ENCODE results near the gene MEGF6.

DNA sequence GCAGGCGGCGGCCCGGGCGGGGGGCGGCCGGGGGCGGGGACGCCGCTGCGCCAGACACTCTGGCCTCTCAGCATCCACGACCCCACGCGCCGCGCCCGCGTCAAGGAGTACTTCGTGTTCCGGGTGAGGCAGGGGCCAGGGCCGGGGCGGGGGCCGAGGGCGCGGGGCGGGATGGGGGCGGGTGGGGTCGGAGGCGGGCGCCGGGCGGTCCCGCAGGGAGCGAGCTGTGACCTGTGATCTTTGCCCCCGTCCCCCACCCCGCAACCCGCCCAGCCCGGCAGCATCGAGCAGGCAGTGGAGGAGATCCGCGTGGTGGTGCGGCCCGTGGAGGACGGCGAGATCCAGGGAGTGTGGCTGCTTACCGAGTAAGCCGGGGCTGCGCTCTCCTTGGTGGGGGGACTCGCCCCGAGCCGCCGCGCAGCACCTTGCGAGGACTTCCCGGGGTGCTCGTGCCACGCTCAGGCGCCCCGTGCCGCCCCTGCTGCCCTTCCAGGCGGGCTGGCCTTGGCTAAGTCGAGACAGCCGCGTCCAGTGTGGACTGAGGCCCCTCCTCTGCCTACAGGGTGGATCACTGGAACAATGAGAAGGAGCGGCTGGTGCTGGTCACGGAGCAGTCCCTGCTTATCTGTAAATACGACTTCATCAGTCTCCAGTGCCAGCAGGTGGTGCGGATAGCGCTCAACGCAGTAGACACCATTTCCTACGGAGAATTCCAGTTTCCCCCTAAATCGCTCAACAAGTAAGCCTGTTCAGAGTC, 14.0 kb upstream of the MEGF6 start:
- TF ChIP-seq, protein P1, sequence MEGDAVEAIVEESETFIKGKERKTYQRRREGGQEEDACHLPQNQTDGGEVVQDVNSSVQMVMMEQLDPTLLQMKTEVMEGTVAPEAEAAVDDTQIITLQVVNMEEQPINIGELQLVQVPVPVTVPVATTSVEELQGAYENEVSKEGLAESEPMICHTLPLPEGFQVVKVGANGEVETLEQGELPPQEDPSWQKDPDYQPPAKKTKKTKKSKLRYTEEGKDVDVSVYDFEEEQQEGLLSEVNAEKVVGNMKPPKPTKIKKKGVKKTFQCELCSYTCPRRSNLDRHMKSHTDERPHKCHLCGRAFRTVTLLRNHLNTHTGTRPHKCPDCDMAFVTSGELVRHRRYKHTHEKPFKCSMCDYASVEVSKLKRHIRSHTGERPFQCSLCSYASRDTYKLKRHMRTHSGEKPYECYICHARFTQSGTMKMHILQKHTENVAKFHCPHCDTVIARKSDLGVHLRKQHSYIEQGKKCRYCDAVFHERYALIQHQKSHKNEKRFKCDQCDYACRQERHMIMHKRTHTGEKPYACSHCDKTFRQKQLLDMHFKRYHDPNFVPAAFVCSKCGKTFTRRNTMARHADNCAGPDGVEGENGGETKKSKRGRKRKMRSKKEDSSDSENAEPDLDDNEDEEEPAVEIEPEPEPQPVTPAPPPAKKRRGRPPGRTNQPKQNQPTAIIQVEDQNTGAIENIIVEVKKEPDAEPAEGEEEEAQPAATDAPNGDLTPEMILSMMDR (IDR thresholded peaks at IDR 0.05): no peak
- TF ChIP-seq POLR2A (IDR thresholded peaks at IDR 0.05): no peak

Data from uterus (tissue), 2 donors.